ENCODE measurements around the gene DUS4L.

DNA sequence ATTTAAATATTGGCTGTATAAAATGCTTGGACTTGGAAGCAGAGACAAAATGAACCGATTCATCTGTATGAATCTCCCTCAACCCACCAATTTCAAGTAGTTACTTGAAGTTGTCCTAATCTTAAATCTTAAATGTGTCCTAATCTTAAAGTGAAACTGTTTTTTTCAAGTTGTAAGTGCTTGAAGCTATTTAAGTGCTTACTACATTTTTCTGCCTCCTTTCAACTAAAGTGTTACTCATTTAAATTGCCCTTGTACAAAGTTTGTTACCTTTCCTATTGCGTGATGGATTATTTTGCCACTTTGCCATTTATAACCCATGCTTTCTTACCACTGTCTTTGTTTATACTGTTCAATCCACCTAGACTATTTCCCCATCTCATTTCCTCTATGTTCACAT, 19.1 kb downstream of the DUS4L start:
- TF ChIP-seq CTCF (IDR thresholded peaks at IDR 0.05) (no peak), POLR2A (IDR thresholded peaks at IDR 0.05) (no peak)

All from thyroid gland (tissue), 4 donors.